Hepatocyte (in vitro differentiated cells): Measurements from ENCODE around the gene BBOX1.

Experiments used
- EZH2 ChIP-seq: fragments of 200-600 bp; sonication (generic); IDR thresholded peaks from 2 replicates; pipeline ENCODE4 v1.6.1; 2016; ENCODE audit warnings: antibody characterized with exemption, mild to moderate bottlenecking, borderline replicate concordance
- TF ChIP-seq, protein P1 (sequence below): fragments of 200-600 bp; sonication (generic); IDR thresholded peaks from 2 replicates; pipeline ENCODE4 v1.5.1; 2016; ENCODE audit warnings: antibody characterized with exemption, mild to moderate bottlenecking; ENCODE audit not compliant: poor library complexity

DNA sequence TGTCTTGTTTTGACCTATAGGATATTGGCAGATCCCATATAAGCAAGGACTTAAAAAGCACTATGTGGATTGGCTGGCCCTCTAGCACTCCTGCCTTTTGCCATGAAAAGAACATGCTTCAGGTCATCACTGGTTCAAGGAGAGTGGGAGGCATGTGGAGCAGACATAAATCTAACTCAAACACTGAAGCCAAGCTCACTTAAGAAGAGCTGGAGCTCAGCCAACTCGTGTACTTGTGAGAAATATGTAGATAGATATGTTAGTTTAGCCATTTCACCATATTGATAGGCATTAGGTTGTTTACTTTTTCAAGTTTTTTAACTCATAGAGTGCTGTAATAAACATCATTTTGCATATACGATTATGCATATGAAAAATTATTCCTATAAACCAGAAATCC is 19.9 kb upstream of the BBOX1 start:
- TF ChIP-seq EZH2: no peak
- TF ChIP-seq, protein P1, sequence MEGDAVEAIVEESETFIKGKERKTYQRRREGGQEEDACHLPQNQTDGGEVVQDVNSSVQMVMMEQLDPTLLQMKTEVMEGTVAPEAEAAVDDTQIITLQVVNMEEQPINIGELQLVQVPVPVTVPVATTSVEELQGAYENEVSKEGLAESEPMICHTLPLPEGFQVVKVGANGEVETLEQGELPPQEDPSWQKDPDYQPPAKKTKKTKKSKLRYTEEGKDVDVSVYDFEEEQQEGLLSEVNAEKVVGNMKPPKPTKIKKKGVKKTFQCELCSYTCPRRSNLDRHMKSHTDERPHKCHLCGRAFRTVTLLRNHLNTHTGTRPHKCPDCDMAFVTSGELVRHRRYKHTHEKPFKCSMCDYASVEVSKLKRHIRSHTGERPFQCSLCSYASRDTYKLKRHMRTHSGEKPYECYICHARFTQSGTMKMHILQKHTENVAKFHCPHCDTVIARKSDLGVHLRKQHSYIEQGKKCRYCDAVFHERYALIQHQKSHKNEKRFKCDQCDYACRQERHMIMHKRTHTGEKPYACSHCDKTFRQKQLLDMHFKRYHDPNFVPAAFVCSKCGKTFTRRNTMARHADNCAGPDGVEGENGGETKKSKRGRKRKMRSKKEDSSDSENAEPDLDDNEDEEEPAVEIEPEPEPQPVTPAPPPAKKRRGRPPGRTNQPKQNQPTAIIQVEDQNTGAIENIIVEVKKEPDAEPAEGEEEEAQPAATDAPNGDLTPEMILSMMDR: no peak
